HG03064 (cell line): ENCODE measurements around the gene KLF17.

Experiments used
- ATAC-seq: cut with Tn5 transposase; IDR thresholded peaks from one replicate; pipeline ENCODE4 v1.9.1; 2021; ENCODE audit warnings: low read depth; ENCODE audit not compliant: unreplicated experiment

The KLF17 gene

GRCh38 chr1:44151332-44151731 lies 32.7 kb downstream of the KLF17 start:
- no peak for ATAC-seq

DNA sequence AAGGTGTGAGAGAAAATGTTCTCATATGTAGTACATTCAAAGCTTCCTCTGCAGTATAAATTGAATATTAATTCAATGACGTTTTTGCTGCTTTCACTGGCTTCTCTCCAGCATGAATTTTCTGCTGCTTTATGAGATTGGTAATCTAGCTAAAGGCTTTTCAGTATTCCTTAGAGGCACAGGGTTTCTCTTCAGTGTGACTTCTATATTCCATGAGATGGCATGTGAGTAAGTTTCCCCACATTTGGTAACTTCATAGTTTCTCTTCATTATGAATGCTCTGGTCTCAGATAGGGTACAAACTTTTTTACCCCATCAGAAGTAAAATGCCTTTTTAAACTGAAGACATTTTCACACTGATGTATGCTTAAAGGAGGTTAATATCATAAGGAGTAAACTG lies 33.2 kb downstream of the KLF17 start:
- ATAC-seq, result no peak

- ATAC-seq, result no peak
Observed at GRCh38 chr1:44152692-44153091, 34.1 kb downstream of the KLF17 start.

- no peak for ATAC-seq
Observed at GRCh38 chr1:44154049-44154448, 35.4 kb downstream of the KLF17 start.

DNA sequence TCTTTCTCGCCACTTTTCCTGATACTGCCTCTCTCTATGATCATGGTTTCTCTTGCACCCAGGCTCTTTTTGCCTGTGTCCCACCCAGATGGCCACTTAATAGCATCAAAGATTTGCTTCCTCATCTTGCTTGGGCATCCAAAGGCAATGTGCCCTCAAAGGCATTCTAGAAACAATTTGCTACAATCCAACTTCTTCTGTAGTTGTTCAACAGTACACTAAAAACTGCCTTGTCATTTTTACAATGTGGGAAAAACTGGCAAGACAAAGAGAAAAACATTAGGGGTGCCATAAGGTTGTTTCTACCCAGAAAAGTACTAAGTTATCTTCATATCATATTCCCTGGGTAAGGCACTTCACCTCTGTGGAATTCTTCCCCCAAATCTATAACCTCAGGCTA lies 39.3 kb downstream of the KLF17 start:
- ATAC-seq, result no peak

- no peak for ATAC-seq
Observed at GRCh38 chr1:44158871-44159270, 40.2 kb downstream of the KLF17 start.

DNA sequence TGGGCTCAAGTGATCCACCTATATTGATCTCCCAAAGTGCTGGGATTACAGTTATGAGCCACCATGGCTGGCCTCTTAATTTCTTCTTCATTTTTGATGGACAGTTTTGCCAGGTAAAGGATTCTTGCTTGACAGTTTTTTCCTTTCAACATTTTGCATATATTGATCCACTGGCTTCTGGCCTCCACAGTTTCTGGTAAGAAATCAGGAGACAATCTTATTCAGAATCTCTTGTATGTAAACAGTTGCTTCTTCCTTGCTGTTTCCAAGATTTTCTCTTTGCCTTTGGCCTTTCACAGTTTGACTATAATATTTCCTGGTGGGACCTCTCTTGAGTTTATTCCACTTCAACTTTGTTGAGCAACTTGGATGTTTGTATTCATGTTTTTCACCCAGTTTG lies 42.9 kb downstream of the KLF17 start:
- ATAC-seq, result no peak

- ATAC-seq, result no peak
Observed at GRCh38 chr1:44168520-44169098, 50.0 kb downstream of the KLF17 start.

DNA sequence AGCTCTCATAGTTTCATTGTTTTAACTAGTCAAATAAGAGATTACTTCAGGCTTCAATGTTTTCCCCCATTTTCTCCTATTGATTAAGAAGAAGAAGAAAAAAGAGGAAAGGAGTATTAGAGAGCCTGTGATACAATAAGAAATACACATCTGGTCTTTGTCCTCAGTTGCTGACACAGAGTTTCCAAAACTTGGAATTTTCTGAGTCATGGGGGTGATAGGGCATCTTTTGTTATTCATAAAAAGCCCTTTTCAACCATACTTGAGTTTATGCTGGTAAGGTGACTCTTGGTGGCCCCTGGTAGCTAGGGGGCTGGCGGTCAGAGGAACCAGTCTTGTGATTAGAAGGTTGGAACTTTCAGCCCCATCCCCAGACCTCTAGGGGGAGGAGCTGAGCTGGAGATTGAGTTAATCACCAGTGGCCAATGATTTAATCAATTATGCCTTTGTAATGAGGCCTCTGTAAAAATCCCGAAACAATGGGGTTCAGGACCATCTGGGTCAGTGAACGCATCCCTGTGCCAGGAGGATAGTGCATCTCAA lies 51.7 kb downstream of the KLF17 start:
- no peak for ATAC-seq

DNA sequence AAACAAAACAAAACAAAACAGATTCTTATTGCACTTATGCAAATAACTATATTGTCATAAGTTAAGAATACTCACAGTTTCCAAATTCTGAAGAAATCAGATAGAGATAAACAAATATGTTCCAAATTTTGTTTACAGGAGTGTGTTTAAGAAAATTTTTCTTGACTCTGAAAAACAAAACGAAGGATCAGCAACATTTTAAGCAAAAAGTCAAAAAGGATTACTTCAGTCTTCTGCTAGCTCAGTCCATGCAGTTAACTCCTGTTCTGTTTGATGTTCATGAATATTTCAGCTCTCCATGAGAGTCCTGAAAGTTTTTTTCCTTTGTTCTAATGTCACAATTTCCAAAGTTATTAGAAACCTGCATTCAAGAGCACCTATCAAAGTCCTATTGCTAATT lies 56.0 kb downstream of the KLF17 start:
- ATAC-seq, result no peak
